ENCODE measurements around the gene USP16.
"Not testable (repeated sequence)": the region's sequence is repeated elsewhere in the genome, so short reads cannot be mapped to it uniquely, and the experiment has no call there.

USP16 gene

GRCh38 chr21:29024474-29025327 lies at the start of gene USP16:
Gene USP16, plus strand, starts transcription at chr21:29024668. Its CDS starts 3,246 bp downstream, at chr21:29027914.
- DNase-seq: peak; percentile 89 to 90

GRCh38 chr21:28975397-28975796 lies 49.1 kb upstream of the USP16 start:
- no peak for DNase-seq

- no peak for DNase-seq
Measured at GRCh38 chr21:28979092-28979491, 45.4 kb upstream of the USP16 start.

- DNase-seq: no peak
Measured at GRCh38 chr21:28982637-28983036, 41.8 kb upstream of the USP16 start.

- no peak for DNase-seq
Measured at GRCh38 chr21:28986677-28987076, 37.8 kb upstream of the USP16 start.

GRCh38 chr21:28988146-28988545 lies 36.3 kb upstream of the USP16 start:
- peak in 1 of 2 donors; percentile 5 for DNase-seq

GRCh38 chr21:28991861-28992525 lies 32.5 kb upstream of the USP16 start:
- DNase-seq: no peak

GRCh38 chr21:28992526-28993292 lies 31.8 kb upstream of the USP16 start, which contains the start of gene LTN1:
Gene LTN1, minus strand, starts transcription at chr21:28992877. Its CDS starts 72 bp downstream, at chr21:28992805.
- peak; percentile 96 to 98 for DNase-seq

- no peak for DNase-seq
Measured at GRCh38 chr21:28993293-28993629, 31.2 kb upstream of the USP16 start.

- peak; percentile 88 to 90 for DNase-seq
Measured at GRCh38 chr21:29002442-29003144, 21.9 kb upstream of the USP16 start.

GRCh38 chr21:29005696-29006095 lies 18.8 kb upstream of the USP16 start:
- DNase-seq: no peak

GRCh38 chr21:29007135-29007534 lies 17.3 kb upstream of the USP16 start:
- DNase-seq: no peak

- no peak for DNase-seq
Measured at GRCh38 chr21:29007810-29008209, 16.7 kb upstream of the USP16 start.

GRCh38 chr21:29008367-29008766 lies 16.1 kb upstream of the USP16 start:
- no peak for DNase-seq

GRCh38 chr21:29011236-29011635 lies 13.2 kb upstream of the USP16 start:
- not testable (repeated sequence) for DNase-seq

- no peak for DNase-seq
Measured at GRCh38 chr21:29017639-29018237, 6.7 kb upstream of the USP16 start.

- DNase-seq: no peak
Measured at GRCh38 chr21:29018540-29018939, 5.9 kb upstream of the USP16 start.

GRCh38 chr21:29022166-29022565 lies 2.3 kb upstream of the USP16 start:
- no peak for DNase-seq

- DNase-seq: no peak
Measured at GRCh38 chr21:29025328-29025713, 853 bp downstream of the USP16 start.

GRCh38 chr21:29029524-29029923 lies 5.1 kb downstream of the USP16 start:
- DNase-seq: no peak

- DNase-seq: no peak
Measured at GRCh38 chr21:29030909-29031308, 6.4 kb downstream of the USP16 start.

- no peak for DNase-seq
Measured at GRCh38 chr21:29033301-29033700, 8.8 kb downstream of the USP16 start.

Data from stimulated activated CD4-positive, alpha-beta T cell treated with anti-CD3 and anti-CD28 coated beads, Interleukin-2, amount 100 ng/mL, for 48 hours (primary cell).